ENCODE data around the gene FHIT.

DNA sequence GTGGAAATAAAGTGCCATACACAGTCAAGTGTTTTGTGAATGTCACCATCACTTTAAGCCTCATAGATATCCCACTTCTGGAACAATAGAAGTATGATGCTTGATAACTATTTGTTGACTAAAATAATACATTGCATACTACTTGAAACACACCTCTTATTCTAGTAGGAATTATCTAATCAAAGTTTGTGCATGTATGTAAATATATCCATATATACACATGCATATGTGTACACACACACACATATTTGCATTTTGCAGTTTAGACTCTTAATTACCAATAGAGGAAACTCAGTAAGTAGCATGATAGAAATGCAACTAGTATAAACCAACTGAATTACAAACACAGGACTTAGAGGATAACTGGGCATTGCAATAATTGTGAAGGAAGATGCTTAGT is 1084.1 kb downstream of the FHIT start:
- TF ChIP-seq CTCF (IDR thresholded peaks at IDR 0.05; ENCODE audit: low read depth, low read length, missing input control) = no peak
- TF ChIP-seq TAF1 (conservative IDR thresholded peaks at IDR 0.05) = no peak
- TF ChIP-seq, protein P1, sequence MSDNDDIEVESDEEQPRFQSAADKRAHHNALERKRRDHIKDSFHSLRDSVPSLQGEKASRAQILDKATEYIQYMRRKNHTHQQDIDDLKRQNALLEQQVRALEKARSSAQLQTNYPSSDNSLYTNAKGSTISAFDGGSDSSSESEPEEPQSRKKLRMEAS (IDR thresholded peaks at IDR 0.05) = no peak
- TF ChIP-seq HNF4G (IDR thresholded peaks at IDR 0.05) = no peak
- TF ChIP-seq, protein P2, sequence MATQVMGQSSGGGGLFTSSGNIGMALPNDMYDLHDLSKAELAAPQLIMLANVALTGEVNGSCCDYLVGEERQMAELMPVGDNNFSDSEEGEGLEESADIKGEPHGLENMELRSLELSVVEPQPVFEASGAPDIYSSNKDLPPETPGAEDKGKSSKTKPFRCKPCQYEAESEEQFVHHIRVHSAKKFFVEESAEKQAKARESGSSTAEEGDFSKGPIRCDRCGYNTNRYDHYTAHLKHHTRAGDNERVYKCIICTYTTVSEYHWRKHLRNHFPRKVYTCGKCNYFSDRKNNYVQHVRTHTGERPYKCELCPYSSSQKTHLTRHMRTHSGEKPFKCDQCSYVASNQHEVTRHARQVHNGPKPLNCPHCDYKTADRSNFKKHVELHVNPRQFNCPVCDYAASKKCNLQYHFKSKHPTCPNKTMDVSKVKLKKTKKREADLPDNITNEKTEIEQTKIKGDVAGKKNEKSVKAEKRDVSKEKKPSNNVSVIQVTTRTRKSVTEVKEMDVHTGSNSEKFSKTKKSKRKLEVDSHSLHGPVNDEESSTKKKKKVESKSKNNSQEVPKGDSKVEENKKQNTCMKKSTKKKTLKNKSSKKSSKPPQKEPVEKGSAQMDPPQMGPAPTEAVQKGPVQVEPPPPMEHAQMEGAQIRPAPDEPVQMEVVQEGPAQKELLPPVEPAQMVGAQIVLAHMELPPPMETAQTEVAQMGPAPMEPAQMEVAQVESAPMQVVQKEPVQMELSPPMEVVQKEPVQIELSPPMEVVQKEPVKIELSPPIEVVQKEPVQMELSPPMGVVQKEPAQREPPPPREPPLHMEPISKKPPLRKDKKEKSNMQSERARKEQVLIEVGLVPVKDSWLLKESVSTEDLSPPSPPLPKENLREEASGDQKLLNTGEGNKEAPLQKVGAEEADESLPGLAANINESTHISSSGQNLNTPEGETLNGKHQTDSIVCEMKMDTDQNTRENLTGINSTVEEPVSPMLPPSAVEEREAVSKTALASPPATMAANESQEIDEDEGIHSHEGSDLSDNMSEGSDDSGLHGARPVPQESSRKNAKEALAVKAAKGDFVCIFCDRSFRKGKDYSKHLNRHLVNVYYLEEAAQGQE (IDR thresholded peaks at IDR 0.05) = no peak
- no peak for TF ChIP-seq RAD21 (IDR thresholded peaks at IDR 0.05)
- TF ChIP-seq EGR1 (IDR thresholded peaks at IDR 0.05; ENCODE audit: low read depth in 2 of 2) = no peak
- no peak for TF ChIP-seq SP1 (IDR thresholded peaks at IDR 0.05)
- no peak for TF ChIP-seq NR2F2 (IDR thresholded peaks at IDR 0.05)
- TF ChIP-seq RXRA (IDR thresholded peaks at IDR 0.05) = no peak
- TF ChIP-seq YY1 (IDR thresholded peaks at IDR 0.05) = no peak
- no peak for TF ChIP-seq GABPA (IDR thresholded peaks at IDR 0.05 in 1 of 2, conservative IDR thresholded peaks at IDR 0.05 in 1 of 2)
- TF ChIP-seq, protein P3, sequence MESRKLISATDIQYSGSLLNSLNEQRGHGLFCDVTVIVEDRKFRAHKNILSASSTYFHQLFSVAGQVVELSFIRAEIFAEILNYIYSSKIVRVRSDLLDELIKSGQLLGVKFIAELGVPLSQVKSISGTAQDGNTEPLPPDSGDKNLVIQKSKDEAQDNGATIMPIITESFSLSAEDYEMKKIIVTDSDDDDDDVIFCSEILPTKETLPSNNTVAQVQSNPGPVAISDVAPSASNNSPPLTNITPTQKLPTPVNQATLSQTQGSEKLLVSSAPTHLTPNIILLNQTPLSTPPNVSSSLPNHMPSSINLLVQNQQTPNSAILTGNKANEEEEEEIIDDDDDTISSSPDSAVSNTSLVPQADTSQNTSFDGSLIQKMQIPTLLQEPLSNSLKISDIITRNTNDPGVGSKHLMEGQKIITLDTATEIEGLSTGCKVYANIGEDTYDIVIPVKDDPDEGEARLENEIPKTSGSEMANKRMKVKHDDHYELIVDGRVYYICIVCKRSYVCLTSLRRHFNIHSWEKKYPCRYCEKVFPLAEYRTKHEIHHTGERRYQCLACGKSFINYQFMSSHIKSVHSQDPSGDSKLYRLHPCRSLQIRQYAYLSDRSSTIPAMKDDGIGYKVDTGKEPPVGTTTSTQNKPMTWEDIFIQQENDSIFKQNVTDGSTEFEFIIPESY (IDR thresholded peaks at IDR 0.05) = no peak
- no peak for TF ChIP-seq JUND (IDR thresholded peaks at IDR 0.05)

All from liver (tissue), 3 donors.